Endodermal cell (in vitro differentiated cells): ENCODE data around the gene SPON1. TPM values are rescaled to one million over a fixed set of nuclear protein-coding genes. Genes with fewer than 3 reads are reported as not detected.

Source experiments
- DNase-seq: peaks from one replicate; pipeline ENCODE4 v3.0.0-alpha.2; 2017
- H3K27ac ChIP-seq: 2 replicates; pipeline ENCODE4 v1.5.1; 2013; ENCODE audit warnings: mild to moderate bottlenecking, low read depth, low read length, moderate library complexity
- H3K27me3 ChIP-seq: 2 replicates; pipeline ENCODE4 v1.6.1; 2013; ENCODE audit warnings: mild to moderate bottlenecking, low read length, moderate library complexity; ENCODE audit not compliant: insufficient read depth, control insufficient read depth, poor library complexity, severe bottlenecking
- H3K36me3 ChIP-seq: 2 replicates; pipeline ENCODE4 v1.7.0; 2013; ENCODE audit warnings: mild to moderate bottlenecking, low read length, moderate library complexity; ENCODE audit not compliant: control insufficient read depth, insufficient read depth
- H3K4me1 ChIP-seq: one replicate; pipeline ENCODE4 v1.7.0; 2013; ENCODE audit warnings: low read length; ENCODE audit not compliant: control insufficient read depth, insufficient read depth
- H3K4me3 ChIP-seq: 2 replicates; pipeline ENCODE4 v1.5.1; 2013; ENCODE audit warnings: mild to moderate bottlenecking, low read length, moderate library complexity
- H3K9ac ChIP-seq: 2 replicates; pipeline ENCODE4 v1.6.1; 2013; ENCODE audit warnings: mild to moderate bottlenecking, low read length, moderate library complexity; ENCODE audit not compliant: poor library complexity, severe bottlenecking; ENCODE audit errors: extremely low read depth
- H3K9me3 ChIP-seq: 2 replicates; pipeline ENCODE4 v1.6.1; 2013; ENCODE audit warnings: mild to moderate bottlenecking, low read length, moderate library complexity; ENCODE audit not compliant: control insufficient read depth
- H3K27ac Mint-ChIP-seq: 2 replicates; pipeline ENCODE4 v1.8.0; 2020; ENCODE audit warnings: mixed read lengths
- H3K27me3 Mint-ChIP-seq: 2 replicates; pipeline ENCODE4 v1.8.0; 2021; ENCODE audit warnings: mild to moderate bottlenecking, mixed read lengths; ENCODE audit not compliant: insufficient read depth
- H3K36me3 Mint-ChIP-seq: 2 replicates; pipeline ENCODE4 v1.8.0; 2020; ENCODE audit warnings: low read depth, mixed read lengths
- H3K4me1 Mint-ChIP-seq: 2 replicates; pipeline ENCODE4 v1.8.0; 2020; ENCODE audit warnings: mixed read lengths
- H3K4me3 Mint-ChIP-seq: 2 replicates; pipeline ENCODE4 v1.8.0; 2020; ENCODE audit warnings: mild to moderate bottlenecking, moderate library complexity, mixed read lengths
- H3K9me3 Mint-ChIP-seq: 2 replicates; pipeline ENCODE4 v1.8.0; 2020; ENCODE audit warnings: mild to moderate bottlenecking, mixed read lengths
- CTCF ChIP-seq: fragments of 200-600 bp; sonication (generic); conservative IDR thresholded peaks from 2 replicates; pipeline ENCODE4 v1.5.0; 2021; ENCODE audit warnings: antibody characterized with exemption, mild to moderate bottlenecking
- WGBS, 2 experiments: methylation state at CpG; one replicate each; pipeline versions ENCODE4 v1.1.5 to v1.1.7; 2013; ENCODE audit warnings: missing lambda C conversion rate in 2 of 2, mixed read lengths in 1 of 2; ENCODE audit not compliant: insufficient coverage in 1 of 2, insufficient read length in 1 of 2; 5-methylcytosine and 5-hydroxymethylcytosine counted together
- total RNA-seq, 2 donors: library from RNA; stranded (reverse); fragmentation: NEBNext Ultra II Directional in 1 of 2; extraction: Animal tissue kit (Norgen Biotek cat#: 25700) in 1 of 2; gene quantifications; 2 replicates in 1 of 2; 3 replicates in 1 of 2; pipeline ENCODE4 v1.2.1, GENCODE V29; 2021

Gene SPON1
- total RNA-seq, 2 donors from 2014 or later = 0.13 to 1.6 TPM

DNA sequence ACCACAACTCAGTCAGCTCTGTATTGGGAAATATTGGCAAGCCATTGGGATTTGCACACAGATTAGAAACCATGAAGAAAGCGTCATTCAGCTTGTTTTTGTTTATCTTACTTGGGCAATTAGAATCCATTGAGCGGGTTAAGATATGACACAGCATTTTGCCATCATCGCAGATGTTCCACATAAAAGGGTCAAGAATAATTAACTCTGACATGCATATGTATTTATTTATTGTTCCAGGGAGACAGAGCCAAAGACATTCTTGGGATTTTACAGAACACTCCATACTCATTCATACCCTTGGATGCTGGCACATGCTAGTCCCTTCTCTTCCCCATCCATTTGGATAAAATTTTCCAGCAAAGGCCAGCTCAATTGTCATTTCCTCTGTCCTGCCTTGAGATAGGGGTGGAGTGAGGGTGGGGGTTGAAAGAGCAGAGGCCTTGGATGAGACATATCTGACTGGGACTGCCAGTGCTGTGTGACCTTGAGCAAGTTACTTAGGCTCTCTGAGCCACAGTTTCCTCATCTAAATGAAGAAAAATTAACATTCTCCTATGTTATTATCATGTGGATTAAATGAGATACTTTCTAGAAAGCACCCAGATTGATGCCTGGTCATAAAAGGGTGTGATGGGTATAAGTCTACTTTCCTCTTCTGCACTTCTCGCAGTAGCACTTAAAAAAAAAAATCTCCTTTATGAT lies 216.7 kb downstream of the SPON1 start:
- Histone ChIP-seq H3K9me3 (no peaks in the 10 kb centered on the region), H3K4me1 (no peaks in the 10 kb centered on the region), H3K27me3 (no peaks in the 10 kb centered on the region), H3K27ac (no peak overlapping the region), H3K4me3 (no peak overlapping the region), H3K36me3 (no peaks in the 10 kb centered on the region), H3K9ac (no peak overlapping the region)
- Mint-ChIP-seq H3K27me3 (no peaks in the 10 kb centered on the region), H3K4me3 (no peak overlapping the region), H3K27ac (no peak overlapping the region), H3K36me3 (no peaks in the 10 kb centered on the region), H3K4me1 (no peaks in the 10 kb centered on the region), H3K9me3 (no peaks in the 10 kb centered on the region)
- no peak for TF ChIP-seq CTCF
- no peak for DNase-seq
- 84 to 94% methylated on average over 4 of the region's 4 CpGs for WGBS, 2 experiments

DNA sequence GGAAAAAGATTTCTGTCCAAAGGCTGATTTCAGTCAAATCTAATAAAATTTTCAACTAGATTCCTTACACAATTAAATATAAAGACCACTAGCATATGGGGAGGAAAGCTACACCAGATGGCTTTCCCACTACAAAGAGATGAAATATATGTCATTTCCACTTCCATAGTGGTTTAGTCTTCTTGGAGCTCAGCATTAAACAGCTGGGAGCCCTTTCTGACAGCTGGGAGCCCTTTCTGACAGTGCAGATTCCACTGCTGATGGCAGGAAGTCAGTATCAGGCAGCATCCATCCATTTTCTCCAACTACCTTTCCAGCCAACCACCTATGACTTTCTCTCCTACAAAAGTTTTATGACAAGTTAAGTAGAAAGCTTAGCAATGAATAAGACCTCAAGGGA lies 218.6 kb downstream of the SPON1 start:
- H3K9ac ChIP-seq = no peak overlapping the region
- H3K9me3 Mint-ChIP-seq = no peaks in the 10 kb centered on the region
- DNase-seq = no peak
- H3K4me3 ChIP-seq = no peak overlapping the region
- no peaks in the 10 kb centered on the region for H3K9me3 ChIP-seq
- no peak overlapping the region for H3K4me3 Mint-ChIP-seq
- peaks cover 2% of the 10 kb centered on the region for H3K4me1 Mint-ChIP-seq
- TF ChIP-seq CTCF = no peak
- no peaks in the 10 kb centered on the region for H3K36me3 ChIP-seq
- H3K27me3 ChIP-seq = no peaks in the 10 kb centered on the region
- H3K27me3 Mint-ChIP-seq = no peaks in the 10 kb centered on the region
- H3K27ac Mint-ChIP-seq = no peak overlapping the region
- H3K4me1 ChIP-seq = no peaks in the 10 kb centered on the region
- no peaks in the 10 kb centered on the region for H3K36me3 Mint-ChIP-seq
- H3K27ac ChIP-seq = no peak overlapping the region

GRCh38 chr11:14182833-14183364 lies 220.4 kb downstream of the SPON1 start:
- peaks cover 2% of the 10 kb centered on the region for H3K4me1 Mint-ChIP-seq
- DNase-seq = no peak
- H3K4me3 ChIP-seq = no peak overlapping the region

More at GRCh38 chr11:14182833-14183364, 220.4 kb downstream of the SPON1 start:
- Mint-ChIP-seq H3K36me3 (no peaks in the 10 kb centered on the region), H3K9me3 (no peaks in the 10 kb centered on the region), H3K27ac (no peak overlapping the region), H3K27me3 (no peaks in the 10 kb centered on the region), H3K4me3 (no peak overlapping the region)
- H3K27me3 ChIP-seq = no peaks in the 10 kb centered on the region
- H3K36me3 ChIP-seq = no peaks in the 10 kb centered on the region
- H3K4me1 ChIP-seq = no peaks in the 10 kb centered on the region
- no peak overlapping the region for H3K9ac ChIP-seq
- no peak for TF ChIP-seq CTCF
- H3K9me3 ChIP-seq = no peaks in the 10 kb centered on the region
- H3K27ac ChIP-seq = no peak overlapping the region
- 79 to 100% methylated on average over 2 of the region's 2 CpGs for WGBS, 2 experiments
